ENCODE results near the gene TMCC2. TPM values are rescaled to one million over a fixed set of nuclear protein-coding genes. Genes with fewer than 3 reads are reported as not detected.

The TMCC2 gene
- total and polyA plus RNA-seq, 2 of the 8 experiments (the other 6 are each of a cell fraction or from before 2014, with no cell fraction given) = 6.7 to 6.8 TPM

- Histone ChIP-seq H2AFZ (ENCODE audit: low read length) (no peak overlapping the region), H3K14ac (ENCODE audit: insufficient read length) (no peak overlapping the region), H3K56ac (replicated peaks; ENCODE audit: insufficient read length, low read depth, low read length) (no peak overlapping the region), H3K9me3 (ENCODE audit: insufficient read depth in 2 of 2, low read depth in 1 of 2, low read length in 1 of 2) (no peaks in the 10 kb centered on the region), H3K27me3 (replicated peaks in 1 of 4; ENCODE audit: control insufficient read depth in 3 of 4, extremely low read depth in 1 of 4, insufficient read depth in 3 of 4, low read length in 3 of 4) (no peaks in the 10 kb centered on the region), H4K91ac (replicated peaks; ENCODE audit: insufficient read length, low read length) (no peak overlapping the region), H2BK5ac (ENCODE audit: low read depth, low read length) (no peak overlapping the region), H3K79me2 (ENCODE audit: control insufficient read depth in 1 of 2, insufficient read depth in 2 of 2, low read length in 2 of 2) (peaks cover 0 to 33% of the 10 kb centered on the region in 2 experiments; a peak in 2 of 4 replicates), H3K4me1 (replicated peaks in 1 of 4; ENCODE audit: control insufficient read depth in 3 of 4, insufficient read depth in 4 of 4, low read length in 3 of 4) (peaks cover 4 to 26% (median 19%) of the 10 kb centered on the region in 4 experiments), H3K36me3 (ENCODE audit: control insufficient read depth in 2 of 4, insufficient read depth in 4 of 4, low read length in 3 of 4) (peaks cover 0 to 3% (median 0%) of the 10 kb centered on the region in 4 experiments; a peak in 1 of 8 replicates), H2BK120ac (replicated peaks; ENCODE audit: low read depth, low read length) (no peak overlapping the region), H3K4ac (replicated peaks; ENCODE audit: insufficient read length, low read depth, low read length) (no peak overlapping the region), H2BK20ac (ENCODE audit: low read length) (no peak overlapping the region), H3K79me1 (ENCODE audit: low read depth, low read length) (peaks cover 2% of the 10 kb centered on the region; the same call in 1 of the 2 replicates), H2BK15ac (ENCODE audit: low read length) (no peak overlapping the region), H2BK12ac (ENCODE audit: low read depth, low read length) (no peak overlapping the region), H3K27ac (ENCODE audit: low read depth, low read length) (no peak overlapping the region), H3K9ac (replicated peaks in 1 of 4; ENCODE audit: extremely low read depth in 1 of 4, low read depth in 3 of 4, low read length in 3 of 4) (no peak overlapping the region), H3K18ac (ENCODE audit: extremely low read depth, low read length) (no peak overlapping the region), H2AK5ac (ENCODE audit: low read depth, low read length) (no peak overlapping the region), H4K5ac (ENCODE audit: insufficient read length, low read depth, low read length) (no peak overlapping the region), H3K4me2 (ENCODE audit: insufficient read depth in 1 of 2, low read depth in 2 of 2, low read length in 2 of 2) (no peak overlapping the region), H4K20me1 (replicated peaks in 1 of 2; ENCODE audit: control insufficient read depth in 1 of 2, insufficient read depth in 2 of 2, low read length in 2 of 2) (no peaks in the 10 kb centered on the region), H3K23ac (ENCODE audit: insufficient read length) (no peak overlapping the region), H3K4me3 (ENCODE audit: extremely low read depth in 1 of 4, insufficient read depth in 2 of 4, low read depth in 3 of 4, low read length in 4 of 4) (no peak overlapping the region), H4K8ac (ENCODE audit: extremely low read depth, insufficient read depth, low read length) (no peak overlapping the region), H3K23me2 (ENCODE audit: low read depth, low read length) (no peaks in the 10 kb centered on the region)
- no peak for DNase-seq (ENCODE audit: low read depth in 1 of 2, low spot score in 2 of 2)
- POLR2A ChIA-PET (ENCODE audit: partially characterized antibody) = no interaction called here
- CTCF ChIA-PET (ENCODE audit: partially characterized antibody) = interaction anchor here (0.6 to 1.1 kb wide), 3 partner anchors 43 to 1289 kb away, joined by 3 to 5 read pairs (median 3); no protein-coding TSS in a partner anchor
- no peak for FAIRE-seq
- TF ChIP-seq KDM1A (IDR thresholded peaks at IDR 0.05; ENCODE audit: borderline replicate concordance, low read length) = no peak
- no peak for TF ChIP-seq ASH2L (IDR thresholded peaks at IDR 0.05; ENCODE audit: low read length)
- no peak for TF ChIP-seq CEBPB (IDR thresholded peaks at IDR 0.05; ENCODE audit: low read depth, low read length)
- no peak for TF ChIP-seq POLR2A (IDR thresholded peaks at IDR 0.05; ENCODE audit: control extremely low read depth in 1 of 2, low read depth in 2 of 2, low read length in 2 of 2)
- TF ChIP-seq CREB1 (IDR thresholded peaks at IDR 0.05) = no peak
- no peak for TF ChIP-seq EZH2 (IDR thresholded peaks at IDR 0.05; ENCODE audit: low read depth, low read length, severe bottlenecking)
- TF ChIP-seq BACH1 (IDR thresholded peaks at IDR 0.05; ENCODE audit: low read length) = no peak
- TF ChIP-seq JUN (IDR thresholded peaks at IDR 0.05; ENCODE audit: low read depth, low read length) = no peak
- no peak for TF ChIP-seq EGR1 (IDR thresholded peaks at IDR 0.05; ENCODE audit: borderline replicate concordance, low read depth, low read length)
- TF ChIP-seq BCL11A (IDR thresholded peaks at IDR 0.05; ENCODE audit: low read depth in 2 of 2, low read length in 2 of 2) = no peak
- TF ChIP-seq MAFK (IDR thresholded peaks at IDR 0.05; ENCODE audit: low read depth, low read length) = no peak
- TF ChIP-seq CTCF (IDR thresholded peaks at IDR 0.05; ENCODE audit: control extremely low read depth in 1 of 3, insufficient read depth in 1 of 3, low read depth in 1 of 3, low read length in 3 of 3) = no peak
- no peak for TF ChIP-seq TBP (IDR thresholded peaks at IDR 0.05; ENCODE audit: low read depth, low read length)
- no peak for TF ChIP-seq JUND (IDR thresholded peaks at IDR 0.05; ENCODE audit: low read length)
These were observed 41.6 kb upstream of the TMCC2 start for GRCh38 chr1:205186191-205186590.

All from H1 (cell line).